ENCODE results near the gene OTUD7B.
A peak's percentile ranks its signal among the peaks of the same experiment; 100 is the strongest.
"Not testable (repeated sequence)": the region's sequence is repeated elsewhere in the genome, so short reads cannot be mapped to it uniquely, and the experiment has no call there.

OTUD7B gene

GRCh38 chr1:150010393-150011115 lies at the start of gene OTUD7B:
OTUD7B (minus strand) TSS chr1:150010726; CDS start chr1:149977510, 33,216 bp downstream.
- peak; percentile 86 for DNase-seq (ENCODE audit: low spot score)

DNA sequence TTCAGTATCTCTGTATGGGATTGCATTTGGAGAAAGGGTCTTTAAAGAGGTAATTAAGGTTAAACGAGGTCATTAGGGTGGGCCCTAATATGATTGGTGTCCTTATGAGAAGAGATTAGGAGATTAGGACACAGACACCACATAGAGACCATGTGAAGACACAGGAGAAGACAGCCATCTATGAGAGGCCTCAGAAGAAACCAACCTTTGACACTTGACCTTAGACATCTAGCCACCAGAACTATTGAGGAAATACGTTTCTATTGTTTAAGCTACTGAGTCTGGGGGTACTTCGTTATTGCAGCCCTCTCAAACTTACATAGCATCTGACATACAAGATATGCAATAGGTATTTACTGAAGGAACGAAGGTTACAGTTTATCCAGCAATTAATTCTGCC lies 49.7 kb upstream of the OTUD7B start:
- no peak for DNase-seq (ENCODE audit: low spot score)

- DNase-seq (ENCODE audit: low spot score), result no peak
These were observed 45.9 kb upstream of the OTUD7B start for GRCh38 chr1:150056407-150056806.

DNA sequence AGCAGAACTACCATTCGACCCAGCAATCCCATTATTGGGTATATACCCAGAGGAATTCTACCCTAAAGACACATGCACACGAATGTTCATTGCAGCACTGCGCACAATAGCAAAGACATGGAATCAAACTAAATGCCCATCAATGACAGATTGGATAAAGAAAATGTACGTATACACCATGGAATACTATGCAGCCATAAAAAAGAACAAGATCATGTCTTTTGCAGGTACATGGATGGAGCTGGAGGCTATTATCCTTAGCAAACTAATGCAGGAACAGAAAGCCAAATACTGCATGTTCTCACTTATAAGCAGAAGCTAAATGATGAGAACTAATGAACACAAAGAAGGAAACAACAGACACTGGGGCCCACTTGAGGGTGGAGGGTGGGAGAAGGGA lies 45.0 kb upstream of the OTUD7B start:
- not testable (repeated sequence) for DNase-seq (ENCODE audit: low spot score)

DNA sequence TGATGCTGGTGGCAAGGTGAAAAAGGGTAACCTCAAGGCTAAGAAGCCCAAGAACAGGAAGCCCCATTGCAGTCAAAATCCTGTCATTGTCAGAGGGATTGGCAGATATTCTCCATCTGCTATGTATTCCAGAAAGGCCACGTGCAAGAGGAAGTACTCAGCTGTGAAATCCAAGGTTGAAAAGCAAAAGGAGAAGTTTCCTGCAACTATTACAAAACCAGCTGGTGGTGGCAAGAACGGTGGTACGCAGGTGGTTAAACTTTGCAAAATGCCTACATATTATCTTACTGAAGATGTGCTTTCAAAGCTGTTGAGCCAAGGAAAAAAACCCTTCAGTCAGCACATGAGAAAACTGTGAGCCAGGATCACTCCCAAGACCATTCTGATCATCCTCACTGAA lies 43.4 kb upstream of the OTUD7B start:
- DNase-seq (ENCODE audit: low spot score), result no peak

- DNase-seq (ENCODE audit: low spot score), result not testable (repeated sequence)
These were observed 41.4 kb upstream of the OTUD7B start for GRCh38 chr1:150051905-150052412.

DNA sequence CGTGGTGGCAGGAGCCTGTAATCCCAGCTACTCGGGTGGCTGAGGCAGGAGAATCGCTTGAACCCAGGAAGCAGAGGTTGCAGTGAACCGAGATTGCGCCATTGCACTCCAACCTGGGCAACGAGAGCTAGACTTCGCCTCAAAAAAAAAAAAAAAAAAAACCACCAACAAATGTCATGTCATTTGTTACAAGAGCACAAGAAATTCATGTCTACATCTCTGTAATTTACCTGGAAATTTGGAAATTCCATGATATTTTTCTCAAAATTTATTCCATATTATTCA lies 40.5 kb upstream of the OTUD7B start:
- no peak for DNase-seq (ENCODE audit: low spot score)

DNA sequence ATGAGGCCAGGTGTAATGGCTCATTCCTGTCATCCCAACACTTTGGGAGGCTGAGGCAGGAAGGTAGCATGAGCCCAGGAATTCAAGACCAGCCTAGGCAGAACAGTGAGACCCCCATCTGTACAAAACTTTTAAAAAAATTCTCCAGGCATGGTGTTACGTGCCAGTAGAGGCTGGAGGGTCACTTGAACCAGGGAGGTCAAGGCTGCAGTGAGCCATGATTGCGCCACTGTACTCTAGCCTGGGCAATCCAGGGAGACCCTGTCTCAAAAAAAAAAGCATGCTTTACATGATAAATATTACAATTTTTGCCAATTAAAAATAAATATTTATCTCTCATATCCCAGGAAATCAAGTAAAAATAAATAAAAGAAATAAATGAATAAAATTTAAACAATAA lies 39.4 kb upstream of the OTUD7B start:
- DNase-seq (ENCODE audit: low spot score), result no peak

- DNase-seq (ENCODE audit: low spot score), result no peak
These were observed 23.8 kb upstream of the OTUD7B start for GRCh38 chr1:150034336-150034735.

DNA sequence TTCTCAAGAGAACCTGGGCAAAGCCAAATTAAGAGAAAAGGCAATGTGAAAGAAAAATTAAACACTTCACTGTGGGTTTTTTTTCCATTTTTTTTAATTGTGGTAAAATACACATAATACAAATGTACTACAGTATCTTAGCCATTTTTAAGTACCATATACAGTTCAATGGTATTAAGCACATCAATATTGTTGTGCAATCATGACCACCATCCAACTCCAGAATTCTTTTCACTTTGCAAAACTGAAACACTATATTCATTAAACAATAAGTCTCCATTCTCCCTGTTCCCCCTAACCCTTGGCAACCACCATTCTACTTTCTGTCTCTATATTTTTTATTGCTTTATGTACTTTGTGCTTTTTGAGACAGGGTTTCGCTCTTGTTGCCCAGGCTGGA lies 17.8 kb upstream of the OTUD7B start:
- DNase-seq (ENCODE audit: low spot score), result no peak

DNA sequence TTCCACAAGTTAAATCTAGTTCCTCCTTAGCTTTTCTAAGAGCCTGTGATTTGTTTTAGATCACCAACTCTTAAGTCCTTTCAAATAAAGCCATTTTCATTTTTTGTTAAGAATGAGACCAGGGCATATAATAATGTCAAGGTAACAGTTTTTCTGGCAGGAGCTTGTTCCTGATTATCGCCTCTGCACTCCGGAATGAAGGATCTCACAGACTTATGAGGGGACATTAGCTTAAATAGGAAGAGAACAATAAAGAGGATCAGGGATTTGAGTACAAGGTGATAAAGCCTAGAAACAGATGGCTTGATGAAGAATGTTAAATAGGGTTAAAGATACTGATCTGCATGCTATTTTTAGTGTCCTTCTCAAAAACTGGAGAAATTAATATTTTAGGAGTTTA lies 13.6 kb upstream of the OTUD7B start:
- DNase-seq (ENCODE audit: low spot score), result no peak

DNA sequence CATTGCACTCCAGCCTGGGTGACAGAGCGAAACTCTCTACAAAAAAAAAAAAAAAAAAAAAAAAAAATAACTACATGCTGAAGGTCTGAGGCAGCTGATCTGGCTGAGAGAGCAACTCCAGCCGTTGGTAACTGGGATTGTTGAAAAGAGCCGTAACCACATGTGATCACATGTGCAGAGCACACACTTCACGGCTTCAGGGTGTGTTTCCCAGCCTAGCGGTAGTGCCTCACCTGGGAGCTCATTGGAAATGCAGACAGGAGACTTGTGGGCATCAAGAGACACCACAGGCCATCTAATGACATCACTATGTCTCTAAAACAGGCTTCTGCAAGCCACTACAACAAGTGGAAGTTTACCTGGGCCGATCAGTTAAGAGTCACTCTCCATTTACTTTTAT lies 11.8 kb upstream of the OTUD7B start:
- DNase-seq (ENCODE audit: low spot score), result no peak

DNA sequence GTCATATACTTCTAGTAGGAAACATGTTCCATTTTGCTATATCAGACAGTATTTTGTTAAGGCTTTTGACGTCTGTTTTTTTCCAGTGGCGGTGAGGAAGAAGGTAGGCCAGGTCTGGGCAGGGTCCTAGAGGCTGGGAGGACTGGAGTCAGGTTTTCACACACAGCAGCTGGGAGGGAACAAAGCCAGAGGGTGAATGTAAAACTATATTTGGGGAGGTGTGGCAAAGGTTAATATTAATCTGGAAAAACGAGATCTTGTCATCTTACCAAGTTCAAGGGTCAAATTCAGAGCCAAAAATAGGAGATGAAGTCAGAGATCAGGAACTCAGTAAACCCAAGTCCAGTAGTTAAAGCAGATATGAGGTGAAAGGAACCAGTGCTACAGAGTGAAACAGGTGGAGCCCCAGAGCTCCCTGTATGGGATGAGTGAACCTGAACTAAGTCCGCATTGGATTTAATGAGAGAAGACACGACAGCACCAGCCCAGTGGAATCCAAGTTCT lies 10.7 kb upstream of the OTUD7B start:
- DNase-seq (ENCODE audit: low spot score), result no peak

DNA sequence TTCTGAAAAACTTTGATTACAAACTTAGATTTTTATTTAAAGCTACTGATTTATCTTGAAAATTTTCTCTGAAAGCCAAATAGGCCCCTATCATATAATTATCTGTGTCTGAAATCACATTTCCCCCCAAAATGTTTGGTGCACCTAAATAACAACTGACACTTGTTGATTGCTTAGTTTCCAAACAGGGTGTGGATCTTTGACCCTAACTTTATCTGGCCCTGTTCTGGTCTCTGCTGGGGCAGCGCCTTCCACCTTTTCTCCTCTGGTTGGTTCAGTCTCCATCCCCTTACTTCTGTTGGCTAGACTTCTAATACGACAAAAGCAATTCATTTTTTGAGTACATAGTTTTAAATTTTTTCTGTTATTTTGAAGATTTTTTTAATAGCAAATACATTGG lies 10.2 kb upstream of the OTUD7B start:
- DNase-seq (ENCODE audit: low spot score), result no peak

DNA sequence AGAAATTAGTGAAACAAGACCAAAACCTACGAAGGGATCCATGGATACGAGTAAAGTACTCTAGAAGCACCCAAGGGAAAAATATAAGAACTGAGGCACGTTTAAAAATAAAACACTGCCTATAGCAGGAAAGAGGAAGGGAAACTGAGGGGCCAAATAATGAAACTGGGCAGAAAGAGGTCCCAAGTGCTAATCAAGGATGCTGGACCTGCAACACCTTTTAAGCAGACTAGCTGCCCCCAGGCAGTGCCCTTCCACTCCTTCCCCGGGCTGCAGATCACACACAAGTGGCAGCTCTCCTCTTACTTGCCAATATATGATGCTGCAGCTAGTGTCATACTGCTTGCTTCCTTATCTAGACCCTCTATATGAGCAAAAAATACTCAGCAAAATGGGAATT lies 7.6 kb upstream of the OTUD7B start:
- no peak for DNase-seq (ENCODE audit: low spot score)

DNA sequence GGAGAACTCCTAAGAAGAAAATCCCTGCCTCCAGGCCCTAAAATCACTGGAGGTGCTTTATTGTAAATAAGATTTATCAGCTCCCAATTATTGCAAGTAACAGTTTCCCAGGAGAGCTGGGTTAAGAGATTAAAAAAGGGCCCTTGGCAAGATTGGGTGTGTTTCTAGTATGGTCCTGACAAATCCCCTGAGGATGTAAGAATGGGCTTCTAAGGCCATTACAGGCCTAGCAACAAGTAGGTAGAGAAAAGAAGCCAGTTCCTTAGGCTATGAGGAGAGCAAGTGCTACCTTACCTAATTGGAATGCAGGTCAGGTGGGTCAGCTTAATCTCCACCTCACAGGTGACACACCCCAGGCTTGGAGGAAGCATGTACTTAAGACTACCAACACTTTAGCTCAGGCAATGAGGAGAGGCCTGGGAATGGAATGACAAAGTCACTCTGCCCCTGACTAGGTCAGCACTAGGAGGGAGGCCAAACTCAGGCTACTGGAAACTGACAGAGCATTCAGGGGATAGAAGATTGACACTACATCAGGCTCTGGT lies 6.8 kb upstream of the OTUD7B start:
- DNase-seq (ENCODE audit: low spot score), result no peak

DNA sequence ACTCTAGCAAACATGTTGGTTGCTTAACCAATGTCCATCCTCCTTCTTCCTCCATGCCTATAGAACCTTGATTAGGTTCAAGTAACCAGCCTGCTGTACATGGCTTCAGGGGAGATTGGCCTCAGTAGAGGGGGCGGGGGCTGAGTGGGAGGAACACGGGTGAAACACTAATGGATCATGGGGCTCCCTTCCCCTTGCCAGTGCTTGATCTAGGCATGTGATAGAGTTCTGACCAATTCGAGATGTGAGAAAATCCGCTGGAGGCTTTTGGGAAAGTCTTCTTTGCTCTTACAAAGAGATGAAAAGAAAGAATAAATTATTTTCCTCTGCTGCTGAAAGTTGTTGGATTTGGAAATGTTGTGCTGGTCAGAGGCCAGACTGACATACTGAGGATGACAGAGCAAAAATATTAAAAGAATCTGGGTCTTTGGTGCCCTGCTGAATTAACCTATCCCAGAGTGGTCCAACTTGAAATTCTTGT lies 5.2 kb upstream of the OTUD7B start:
- no peak for DNase-seq (ENCODE audit: low spot score)

GRCh38 chr1:150012611-150013010 lies 2.1 kb upstream of the OTUD7B start:
- no peak for DNase-seq (ENCODE audit: low spot score)

DNA sequence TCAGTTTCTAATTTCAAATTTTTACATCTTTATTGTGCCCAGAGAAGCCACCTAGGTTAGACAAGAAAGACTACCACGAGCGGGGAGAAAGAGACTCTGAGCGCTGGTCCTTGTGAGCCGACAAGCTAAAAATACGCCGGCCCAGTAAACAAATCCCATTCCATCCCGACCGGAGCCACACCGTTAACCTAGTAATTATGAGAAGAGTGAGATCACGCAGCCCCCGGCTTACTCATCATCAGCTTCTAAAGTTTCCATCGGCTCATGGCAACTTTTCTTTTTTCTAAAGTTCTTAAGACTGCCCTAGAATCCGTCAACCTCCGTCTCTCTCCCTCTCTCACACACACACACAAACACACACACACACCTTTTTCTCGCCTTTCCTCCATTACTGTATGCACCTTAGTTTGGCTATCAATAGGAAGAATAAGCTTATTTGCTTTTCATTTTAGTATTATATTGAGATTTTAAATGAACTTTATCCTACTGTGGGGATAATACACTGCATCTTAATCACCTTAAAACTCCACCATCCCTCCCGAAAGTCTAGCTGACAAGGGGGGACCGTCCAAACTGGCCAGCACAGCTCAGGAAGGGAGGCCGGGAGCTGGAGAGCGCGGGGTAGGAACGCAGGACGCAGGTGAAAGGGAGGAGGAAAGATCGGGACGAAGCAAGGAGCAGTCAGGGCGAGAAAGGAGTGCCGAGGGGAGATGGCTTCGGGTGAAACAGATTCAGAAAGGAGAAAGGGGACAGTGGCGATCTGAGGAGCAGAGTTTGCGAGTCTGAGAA lies 728 bp downstream of the OTUD7B start:
- peak; percentile 71 for DNase-seq (ENCODE audit: low spot score)

GRCh38 chr1:150008699-150009098 lies 1.8 kb downstream of the OTUD7B start:
- no peak for DNase-seq (ENCODE audit: low spot score)

DNA sequence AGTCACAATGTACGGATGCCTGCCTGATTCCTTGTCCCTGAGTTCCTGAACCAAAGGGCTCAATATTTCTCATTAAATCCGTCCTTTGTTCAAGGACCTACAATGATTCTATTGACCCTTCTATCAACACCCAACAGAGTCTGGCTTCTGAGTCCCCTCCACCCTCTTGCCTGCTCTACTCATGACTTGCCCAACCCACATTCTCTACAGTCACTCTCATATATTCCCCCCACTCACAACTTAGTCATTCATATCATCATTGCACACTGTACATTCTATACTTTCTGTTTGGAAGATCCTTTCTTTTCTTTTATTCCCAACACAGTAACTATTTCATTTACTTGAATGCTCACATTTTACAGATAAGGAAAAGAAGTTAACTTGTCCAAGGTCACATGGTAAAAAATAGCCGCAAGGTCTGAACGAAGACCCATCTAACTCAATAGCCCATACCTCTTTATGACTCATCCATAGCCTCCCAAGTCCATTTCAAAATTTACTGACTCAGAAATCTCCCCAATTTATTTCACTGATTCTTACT lies 3.6 kb downstream of the OTUD7B start:
- no peak for DNase-seq (ENCODE audit: low spot score)

DNA sequence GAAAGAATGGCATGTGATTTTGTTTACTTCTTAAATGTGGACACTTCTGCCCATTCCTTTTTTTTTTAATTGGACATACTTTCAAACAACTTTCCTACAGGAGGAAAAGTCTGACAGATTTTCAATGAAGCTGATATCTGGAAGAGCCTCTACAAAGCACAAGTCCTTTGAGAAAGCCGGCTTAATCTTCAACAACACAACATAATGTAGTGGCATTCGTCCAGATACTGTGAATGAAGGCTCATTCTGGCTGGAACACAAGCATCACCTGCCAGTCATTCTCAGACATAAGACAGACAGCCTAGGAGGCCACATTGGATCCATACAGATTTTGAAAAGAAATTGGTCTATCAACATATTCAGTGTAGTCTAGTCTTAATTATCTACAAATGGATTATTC lies 4.9 kb downstream of the OTUD7B start:
- DNase-seq (ENCODE audit: low spot score), result no peak

DNA sequence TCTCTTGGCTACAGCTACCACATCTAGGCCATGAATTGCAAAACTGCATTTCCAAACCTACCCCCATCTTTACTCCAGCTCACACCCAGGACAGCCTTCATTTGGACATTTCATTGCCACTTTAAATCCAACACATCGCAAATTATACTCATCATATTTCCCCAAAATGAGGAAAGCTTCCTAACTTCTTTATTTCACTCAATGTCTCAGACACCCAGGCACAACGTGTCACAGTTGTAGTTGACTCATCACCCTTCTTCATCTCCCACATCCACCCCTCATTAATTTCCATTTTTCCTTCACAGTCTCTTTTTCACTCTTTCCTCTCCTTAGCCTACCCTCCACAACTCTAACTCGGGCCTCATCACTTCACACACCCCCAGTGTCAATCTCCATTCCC lies 6.7 kb downstream of the OTUD7B start:
- no peak for DNase-seq (ENCODE audit: low spot score)

All from kidney capillary endothelial cell (primary cell).